Superior temporal gyrus (tissue), 1 donor: Measurements from ENCODE around the gene RBM42.

ENCODE experiments used
- DNase-seq: peaks from one replicate; pipeline ENCODE4 v3.0.0-alpha.2; 2016; ENCODE audit errors: extremely low spot score

RBM42 gene

DNA sequence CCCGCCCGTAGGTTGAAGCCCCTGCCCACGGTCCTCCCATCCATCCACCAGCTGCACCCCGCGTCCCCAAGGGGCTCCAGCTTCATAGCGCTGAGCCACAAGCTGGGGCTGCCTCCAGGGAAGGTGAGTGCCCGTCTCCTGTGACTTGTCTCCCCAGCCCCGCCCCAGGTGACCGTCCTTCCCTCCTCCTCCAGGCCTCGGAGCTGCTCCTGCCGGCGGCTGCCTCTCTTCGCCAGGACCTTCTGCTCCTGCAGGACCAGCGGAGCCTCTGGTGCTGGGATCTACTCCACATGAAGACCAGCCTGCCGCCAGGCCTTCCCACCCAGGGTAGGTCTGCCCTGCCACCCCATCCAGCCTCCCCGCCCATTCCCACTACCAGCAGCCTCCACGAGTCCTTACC is 8.8 kb upstream of the RBM42 start:
- DNase-seq: no peak

DNA sequence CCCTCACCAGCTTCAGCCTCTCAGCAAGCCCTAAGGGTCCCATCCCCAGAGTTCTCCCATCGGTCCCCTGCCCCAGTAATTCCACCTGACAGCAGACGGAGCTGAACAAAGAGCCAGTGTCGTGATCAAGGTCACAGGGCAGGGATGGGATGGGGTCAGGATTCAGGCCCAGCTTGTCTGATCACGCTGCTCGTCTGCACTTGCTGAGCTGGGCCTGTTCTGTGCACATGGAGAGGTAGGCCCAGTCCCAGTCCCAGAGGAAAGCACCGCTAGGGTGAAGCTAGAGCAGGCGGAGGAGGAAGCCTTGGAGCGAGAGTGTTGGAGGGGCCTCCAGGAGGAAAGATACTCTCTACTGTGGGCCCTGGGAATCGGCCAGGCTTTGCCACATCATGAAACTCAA is 7.1 kb upstream of the RBM42 start:
- no peak for DNase-seq

DNA sequence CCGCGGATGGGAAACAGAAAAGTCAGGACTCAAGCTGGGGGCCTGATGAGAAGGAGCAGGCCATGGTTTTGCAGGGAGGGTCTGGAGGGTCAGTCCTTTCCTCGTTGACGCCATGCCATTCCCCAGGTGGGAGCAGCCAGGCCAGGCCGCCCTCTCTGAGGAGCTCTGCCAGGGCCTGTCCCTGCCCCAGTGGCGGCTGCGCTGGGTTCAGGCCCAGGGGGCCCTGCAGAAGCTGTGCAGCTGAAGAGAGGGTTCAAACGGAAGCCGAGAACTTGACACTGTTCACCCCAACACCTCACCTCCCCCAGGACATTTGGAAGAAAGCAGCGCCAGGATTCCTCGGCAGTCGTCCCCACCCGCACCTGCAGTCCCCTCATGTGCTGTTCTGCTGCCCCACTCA is 6.1 kb upstream of the RBM42 start:
- no peak for DNase-seq

DNA sequence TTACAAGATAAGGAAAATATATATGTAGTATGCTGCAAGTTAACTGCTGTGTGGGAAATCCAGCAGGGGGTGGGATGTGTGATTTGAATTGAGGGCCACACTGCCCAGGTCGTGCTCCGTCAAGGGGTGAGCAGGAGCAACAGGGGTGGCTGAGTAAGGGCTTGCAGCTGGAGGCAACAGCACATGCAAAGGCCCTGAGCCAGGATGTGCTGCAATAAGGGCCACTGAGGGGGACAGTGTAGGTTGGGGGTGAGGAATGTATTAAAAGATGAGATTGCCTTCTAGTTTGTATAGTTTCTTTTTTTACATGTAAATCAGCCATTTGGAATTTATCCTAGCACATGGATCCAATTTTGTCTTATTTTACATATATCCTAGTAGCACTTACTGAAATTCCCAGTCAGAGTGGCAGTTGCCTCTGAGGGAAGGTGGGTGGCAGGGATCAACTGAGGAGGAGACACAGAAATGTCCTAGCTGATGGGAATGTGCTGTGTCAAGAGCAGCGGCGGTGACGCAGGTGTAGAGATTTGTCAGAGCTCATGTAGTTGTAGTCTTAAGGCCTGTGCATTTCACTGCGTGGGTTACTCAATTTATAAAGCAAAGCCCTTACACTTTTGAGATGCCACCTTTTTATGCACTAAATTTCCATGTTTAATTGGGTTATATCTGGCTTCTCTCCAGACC is 5.4 kb upstream of the RBM42 start:
- DNase-seq: peak; percentile 24

DNA sequence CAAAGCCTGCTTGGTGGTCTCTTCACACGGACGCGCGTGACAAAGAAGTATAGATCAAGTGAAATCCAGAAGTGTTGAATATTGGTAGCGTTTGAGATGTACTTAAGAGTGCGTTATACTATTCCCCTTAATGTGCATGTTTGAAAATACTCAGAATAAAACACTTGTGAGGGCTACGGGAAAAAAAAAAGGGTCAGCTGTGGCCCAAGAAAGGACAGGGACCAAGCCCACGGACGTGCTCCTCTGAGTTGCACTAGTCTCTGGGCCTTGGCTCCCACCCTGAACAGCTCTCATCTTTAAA is 622 bp upstream of the RBM42 start:
- no peak for DNase-seq

DNA sequence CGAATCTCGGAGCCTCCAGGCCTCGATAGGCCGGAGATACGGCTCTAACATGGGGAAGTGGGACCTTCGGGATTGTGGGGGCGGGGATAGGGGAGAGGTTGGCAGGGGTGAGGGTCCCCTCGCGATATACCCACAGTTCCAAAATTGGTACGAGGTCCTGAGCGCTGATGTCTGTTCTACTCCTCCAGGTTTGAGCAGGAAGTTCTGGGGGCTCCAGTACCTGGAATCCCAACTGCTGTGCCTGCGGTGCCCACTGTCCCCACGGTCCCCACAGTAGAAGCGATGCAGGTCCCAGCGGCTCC is 447 bp downstream of the RBM42 start:
- no peak for DNase-seq

DNA sequence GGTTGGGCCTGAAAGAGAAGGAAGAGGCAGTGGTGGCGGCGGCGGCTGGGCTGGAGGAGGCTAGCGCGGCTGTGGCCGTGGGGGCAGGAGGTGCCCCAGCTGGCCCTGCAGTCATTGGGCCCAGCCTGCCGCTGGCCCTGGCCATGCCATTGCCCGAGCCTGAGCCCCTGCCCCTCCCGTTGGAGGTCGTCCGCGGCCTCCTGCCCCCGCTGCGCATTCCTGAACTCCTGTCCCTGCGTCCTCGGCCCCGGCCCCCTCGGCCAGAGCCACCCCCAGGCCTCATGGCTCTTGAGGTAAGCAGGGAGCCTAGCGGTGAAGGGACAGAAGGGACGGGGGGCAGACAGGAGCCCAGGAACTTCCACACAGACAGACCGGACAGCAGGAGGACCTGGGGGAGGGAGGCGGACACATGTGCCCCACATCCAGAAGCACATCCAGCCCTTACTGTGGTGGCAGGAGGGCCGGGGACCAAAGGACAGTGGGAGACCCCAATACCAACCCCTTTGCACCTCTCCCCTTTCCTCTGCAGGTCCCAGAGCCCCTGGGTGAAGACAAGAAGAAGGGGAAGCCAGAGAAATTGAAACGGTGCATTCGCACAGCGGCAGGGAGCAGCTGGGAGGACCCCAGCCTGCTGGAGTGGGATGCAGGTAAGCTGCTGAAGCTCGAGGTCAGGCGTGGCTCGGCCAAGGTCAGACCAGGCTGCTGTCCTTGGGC is 5.0 kb downstream of the RBM42 start:
- no peak for DNase-seq

DNA sequence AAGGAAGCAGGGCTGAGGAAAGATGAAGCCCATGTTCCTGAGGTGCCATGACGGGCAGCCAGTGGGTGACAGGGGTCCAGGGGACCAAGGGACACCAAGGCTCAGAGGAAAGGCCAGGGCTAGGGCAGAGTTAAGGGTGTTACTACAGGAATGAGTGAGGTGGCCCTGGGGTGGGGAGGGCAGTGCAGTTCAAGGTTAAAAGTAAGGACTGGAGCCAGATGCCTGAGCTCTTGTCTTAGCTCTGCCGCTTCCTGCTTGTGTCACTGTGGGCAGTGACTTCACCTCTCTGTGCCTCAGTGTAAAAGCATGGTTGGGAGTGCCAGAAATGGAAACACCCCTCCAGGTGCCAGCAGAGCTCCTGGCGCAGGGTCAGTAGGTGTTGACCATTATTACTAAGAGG is 7.8 kb downstream of the RBM42 start:
- DNase-seq: no peak

DNA sequence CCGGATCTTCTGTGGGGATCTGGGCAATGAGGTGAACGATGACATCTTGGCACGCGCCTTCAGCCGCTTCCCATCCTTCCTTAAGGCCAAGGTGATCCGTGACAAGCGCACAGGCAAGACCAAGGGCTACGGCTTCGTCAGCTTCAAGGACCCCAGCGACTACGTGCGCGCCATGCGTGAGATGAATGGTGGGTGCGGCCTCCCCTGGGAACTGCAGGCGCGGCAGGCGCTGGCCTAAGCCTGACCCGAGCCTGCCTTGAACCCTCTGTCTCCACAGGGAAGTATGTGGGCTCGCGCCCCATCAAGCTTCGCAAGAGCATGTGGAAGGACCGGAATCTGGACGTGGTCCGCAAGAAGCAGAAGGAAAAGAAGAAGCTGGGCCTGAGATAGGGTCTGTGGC is 8.3 kb downstream of the RBM42 start:
- no peak for DNase-seq

DNA sequence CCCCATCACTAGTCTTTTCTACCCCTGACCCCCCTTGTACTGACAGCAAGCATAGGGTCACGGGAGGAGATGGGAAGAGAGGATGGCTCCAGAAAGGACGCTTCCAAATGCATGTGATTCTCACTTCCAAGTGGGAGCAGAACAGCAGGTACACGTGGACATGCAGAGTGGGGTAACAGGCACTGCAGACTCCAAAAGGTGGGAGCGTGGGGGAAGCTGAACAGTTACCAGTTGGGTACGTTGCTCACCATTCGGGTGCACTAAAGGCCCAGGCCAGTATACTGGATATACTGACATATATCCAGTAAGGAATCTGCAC is 10.4 kb downstream of the RBM42 start:
- no peak for DNase-seq

DNA sequence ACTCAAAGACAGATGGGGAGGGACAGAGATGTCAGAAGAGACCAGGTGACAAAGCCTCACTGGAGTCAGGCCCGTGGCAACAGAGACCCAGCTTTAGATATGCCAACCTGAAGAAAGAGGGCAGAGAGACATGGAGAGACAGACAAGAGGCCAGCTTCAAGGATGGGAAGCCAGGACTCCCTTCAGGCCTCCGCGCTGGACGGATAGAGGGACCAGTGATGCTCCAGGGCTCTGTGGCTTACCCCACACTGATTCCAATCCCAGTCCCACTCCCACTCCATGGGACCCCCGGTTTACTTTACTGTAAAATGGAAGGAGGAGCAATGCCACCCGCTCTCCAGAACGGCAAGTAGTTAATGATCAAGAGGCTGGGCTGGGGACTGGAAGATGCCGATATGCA is 11.0 kb downstream of the RBM42 start:
- no peak for DNase-seq

DNA sequence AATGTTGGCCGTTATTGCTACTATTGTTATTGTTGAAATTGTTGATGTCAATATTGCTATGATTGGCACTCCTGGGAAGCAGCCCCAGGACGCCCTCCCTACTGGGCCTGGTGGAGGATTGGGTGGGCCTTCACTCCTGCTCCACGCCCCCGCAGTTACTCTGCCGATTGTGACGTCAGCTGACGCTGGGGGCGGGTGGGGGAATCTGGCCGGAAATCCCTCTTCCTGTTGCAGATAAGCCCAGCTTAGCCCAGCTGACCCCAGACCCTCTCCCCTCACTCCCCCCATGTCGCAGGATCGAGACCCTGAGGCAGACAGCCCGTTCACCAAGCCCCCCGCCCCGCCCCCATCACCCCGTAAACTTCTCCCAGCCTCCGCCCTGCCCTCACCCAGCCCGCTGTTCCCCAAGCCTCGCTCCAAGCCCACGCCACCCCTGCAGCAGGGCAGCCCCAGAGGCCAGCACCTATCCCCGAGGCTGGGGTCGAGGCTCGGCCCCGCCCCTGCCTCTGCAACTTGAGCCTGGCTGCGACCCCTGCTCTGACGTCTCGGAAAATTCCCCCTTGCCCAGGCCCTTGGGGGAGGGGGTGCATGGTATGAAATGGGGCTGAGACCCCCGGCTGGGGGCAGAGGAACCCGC is 12.8 kb downstream of the RBM42 start, which contains the start of gene ETV2:
ETV2 (plus strand) TSS at position 231 of the 637 bp plus-strand sequence. CDS start 716 bp downstream, outside the sequence.
- DNase-seq: no peak

DNA sequence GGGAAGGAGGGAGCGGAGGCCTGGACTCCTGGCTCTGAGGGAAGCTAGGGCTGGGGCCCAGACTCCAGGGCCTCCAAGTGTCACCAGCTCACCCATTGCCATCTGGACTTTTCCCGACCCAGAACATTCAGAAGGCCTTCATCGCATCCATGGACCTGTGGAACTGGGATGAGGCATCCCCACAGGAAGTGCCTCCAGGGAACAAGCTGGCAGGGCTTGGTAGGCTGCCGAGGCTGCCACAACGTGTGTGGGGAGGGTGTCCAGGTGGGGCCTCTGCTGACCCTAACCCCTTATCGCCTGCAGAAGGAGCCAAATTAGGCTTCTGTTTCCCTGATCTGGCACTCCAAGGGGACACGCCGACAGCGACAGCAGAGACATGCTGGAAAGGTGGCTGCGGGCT is 13.5 kb downstream of the RBM42 start:
- DNase-seq: no peak

DNA sequence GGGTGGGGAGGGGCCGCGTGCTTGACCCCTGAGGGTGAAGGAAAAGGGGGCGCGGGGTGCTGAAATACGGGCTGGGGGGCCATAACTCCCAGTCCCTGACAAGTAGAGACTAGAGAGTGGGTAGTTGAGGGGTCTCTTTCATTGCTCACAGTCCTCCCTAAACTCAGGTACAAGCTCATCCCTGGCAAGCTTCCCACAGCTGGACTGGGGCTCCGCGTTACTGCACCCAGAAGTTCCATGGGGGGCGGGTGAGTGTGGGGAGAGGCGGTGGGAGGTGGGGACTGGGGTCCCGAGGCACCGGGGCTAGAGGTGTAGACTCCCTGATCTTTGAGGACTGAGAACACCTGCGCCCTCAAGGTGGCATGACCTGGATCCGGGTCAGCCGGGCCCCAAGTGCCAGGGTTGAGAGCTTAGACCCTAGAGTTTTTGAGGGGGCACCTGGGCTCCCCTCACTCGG is 14.0 kb downstream of the RBM42 start:
- no peak for DNase-seq

DNA sequence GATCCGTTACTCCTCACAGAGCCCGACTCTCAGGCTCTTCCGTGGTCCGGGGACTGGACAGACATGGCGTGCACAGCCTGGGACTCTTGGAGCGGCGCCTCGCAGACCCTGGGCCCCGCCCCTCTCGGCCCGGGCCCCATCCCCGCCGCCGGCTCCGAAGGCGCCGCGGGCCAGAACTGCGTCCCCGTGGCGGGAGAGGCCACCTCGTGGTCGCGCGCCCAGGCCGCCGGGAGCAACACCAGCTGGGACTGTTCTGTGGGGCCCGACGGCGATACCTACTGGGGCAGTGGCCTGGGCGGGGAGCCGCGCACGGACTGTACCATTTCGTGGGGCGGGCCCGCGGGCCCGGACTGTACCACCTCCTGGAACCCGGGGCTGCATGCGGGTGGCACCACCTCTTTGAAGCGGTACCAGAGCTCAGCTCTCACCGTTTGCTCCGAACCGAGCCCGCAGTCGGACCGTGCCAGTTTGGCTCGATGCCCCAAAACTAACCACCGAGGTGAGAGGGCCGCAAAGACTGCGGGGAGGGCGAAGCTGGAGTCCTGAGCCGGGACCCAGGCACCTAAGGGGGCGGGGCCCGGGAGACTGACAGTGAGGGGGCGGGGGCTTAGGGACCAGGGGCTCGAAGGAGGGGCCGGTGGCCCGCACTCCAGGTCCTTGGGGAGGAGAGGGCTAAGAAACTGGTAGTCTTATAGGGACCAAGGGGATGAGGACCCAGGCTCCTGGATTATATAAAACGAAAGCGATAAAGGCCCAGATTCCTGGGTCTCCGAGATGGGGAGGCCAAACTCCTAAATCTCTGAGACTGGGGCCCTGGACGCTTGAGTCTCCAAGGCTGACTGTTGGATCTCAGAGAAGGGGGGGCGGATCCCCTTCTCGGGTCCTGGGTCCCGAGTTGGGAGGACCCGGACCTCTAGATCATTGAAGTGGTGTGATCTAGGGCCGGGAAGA is 14.7 kb downstream of the RBM42 start:
- peak; percentile 14 for DNase-seq

DNA sequence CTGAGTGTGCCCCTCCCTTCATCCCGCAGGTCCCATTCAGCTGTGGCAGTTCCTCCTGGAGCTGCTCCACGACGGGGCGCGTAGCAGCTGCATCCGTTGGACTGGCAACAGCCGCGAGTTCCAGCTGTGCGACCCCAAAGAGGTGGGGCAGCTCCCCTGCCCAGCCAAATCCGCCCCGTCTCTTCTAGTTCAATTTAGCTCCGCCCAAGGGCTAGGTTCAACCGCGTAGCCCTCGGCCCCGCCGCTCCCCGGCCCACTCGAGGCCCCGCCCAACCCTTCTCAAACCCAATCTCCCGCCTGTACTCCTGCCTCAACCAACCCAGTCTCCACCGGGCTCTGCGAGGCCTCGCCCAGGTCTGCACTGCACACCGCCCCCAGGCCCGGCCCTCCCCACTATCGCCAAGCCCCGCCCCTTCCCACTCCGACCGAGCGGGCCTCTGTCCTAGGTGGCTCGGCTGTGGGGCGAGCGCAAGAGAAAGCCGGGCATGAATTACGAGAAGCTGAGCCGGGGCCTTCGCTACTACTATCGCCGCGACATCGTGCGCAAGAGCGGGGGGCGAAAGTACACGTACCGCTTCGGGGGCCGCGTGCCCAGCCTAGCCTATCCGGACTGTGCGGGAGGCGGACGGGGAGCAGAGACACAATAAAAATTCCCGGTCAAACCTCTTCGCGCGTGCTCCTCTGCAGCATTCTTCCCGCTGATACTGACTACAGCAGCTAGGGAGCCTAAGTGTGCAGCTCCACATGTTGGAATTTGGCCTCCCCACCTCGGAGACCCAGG is 15.6 kb downstream of the RBM42 start:
- peak; percentile 21 for DNase-seq

DNA sequence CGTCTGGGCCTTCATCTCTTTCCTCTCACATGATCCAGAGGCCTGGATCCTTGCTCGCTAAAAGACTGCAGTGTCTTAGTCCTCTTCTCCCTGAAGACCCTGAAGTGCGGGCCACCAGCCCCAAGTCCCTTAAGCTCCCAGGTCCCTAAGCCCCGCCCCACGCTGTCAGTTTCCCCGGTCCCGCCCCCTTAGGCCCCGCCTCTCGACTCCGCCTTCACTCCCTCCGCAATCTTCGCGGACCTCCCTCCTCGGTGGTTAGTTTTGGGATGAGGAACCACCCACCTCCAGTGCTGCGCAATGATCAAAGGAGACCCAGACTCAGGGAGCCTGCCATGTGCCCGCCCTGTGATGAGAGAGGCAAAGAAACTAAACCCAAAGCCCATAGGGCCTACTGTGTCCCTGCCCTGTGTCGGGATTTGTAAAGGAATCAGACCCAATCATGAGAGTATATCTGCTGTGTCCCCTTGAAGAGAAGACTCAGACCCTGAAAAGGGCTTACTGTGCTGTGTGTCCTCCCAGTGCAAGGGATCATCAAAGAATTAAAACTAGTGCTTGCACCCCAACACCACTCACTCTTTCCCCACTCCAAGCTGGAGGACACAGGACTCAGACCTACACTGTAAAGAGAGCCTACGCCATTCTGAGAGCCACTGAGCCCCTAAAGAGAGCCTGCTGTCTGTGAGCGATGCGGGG is 16.3 kb downstream of the RBM42 start:
- DNase-seq: peak; percentile 26

DNA sequence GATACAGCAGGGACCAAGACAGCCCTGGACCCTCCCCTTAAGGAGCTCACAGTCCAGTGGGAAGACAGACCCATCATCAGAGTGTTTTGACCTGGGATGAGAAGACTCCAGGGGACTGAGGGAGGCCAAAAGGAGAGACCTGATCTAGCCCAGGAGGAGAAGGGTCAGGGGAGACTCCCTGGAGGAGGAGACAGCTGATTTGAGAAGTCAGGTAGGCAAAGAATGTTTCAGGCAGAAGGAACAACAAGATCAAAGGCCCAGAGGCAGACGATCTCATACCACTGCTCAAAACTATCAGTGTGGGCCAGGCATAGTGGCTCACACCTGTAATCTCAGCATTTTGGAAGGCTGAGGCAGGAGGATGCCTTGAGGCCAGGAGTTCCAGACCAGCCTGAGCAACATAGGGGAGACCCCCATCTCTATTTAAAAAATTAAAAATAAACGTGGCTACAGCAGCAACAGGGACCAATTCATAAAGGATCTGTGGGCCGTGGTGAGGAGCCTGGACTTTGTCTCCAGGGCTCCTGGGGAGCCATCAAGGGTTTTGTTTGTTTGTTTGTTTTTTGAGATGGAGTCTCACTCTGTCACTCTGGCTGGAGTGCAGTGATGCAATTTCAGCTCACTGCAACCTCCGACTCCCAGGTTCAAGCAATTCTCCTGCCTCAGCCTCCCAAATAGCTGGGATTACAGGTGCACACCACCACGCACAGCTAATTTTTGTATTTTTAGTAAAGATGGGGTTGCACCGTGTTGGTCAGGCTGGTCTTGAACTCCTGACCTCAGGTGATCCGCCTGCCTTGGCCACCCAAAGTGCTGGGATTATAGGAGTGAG is 17.1 kb downstream of the RBM42 start:
- no peak for DNase-seq

DNA sequence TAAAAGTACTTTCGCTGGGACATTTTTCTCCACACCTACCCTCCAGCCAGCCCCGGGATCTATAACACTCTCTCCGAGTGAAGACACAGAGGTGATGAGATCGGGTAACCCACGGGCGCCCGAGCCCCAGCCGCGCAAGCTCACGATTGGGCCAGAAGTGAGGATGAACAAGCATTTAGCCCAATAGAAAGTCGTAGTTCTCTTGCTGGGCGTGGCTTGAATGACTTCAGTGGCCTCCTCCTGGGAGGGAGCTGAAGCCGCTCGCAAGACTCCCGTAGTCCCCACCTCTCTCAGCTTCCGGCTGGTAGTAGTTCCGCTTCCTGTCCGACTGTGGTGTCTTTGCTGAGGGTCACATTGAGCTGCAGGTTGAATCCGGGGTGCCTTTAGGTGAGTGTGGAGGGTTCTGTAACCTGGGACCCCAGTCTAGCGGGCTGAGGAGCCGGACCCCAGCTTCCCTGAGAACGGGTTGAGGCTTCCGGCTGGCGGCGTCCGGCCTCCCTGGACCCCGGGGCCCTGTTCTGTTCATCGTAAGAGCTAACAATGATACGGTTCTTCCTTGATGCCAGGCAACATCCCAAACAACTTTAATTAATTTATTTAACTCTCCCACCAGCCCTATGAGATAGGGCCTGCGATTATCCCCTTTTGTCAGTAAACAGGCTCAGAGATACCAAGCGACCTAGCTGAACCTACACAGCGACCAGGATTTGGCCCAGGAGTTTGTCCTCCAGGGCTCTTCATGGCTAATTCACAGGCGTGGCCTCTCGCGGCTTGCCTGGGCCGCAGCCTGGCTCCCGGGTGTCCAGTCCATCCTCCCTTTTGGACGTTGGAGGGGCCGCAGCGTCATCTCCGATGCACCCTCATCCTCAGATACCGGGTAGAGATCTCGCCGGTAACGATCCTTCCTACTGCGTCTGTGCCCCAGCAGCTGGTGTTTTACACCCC is 19.5 kb downstream of the RBM42 start, which contains the start of gene COX6B1:
COX6B1 (plus strand) TSS at position 307 of the 945 bp plus-strand sequence. CDS start 2,921 bp downstream, outside the sequence.
- peak; percentile 100 for DNase-seq
